ENCODE measurements around the gene TRPM5. TPM values are rescaled to one million over a fixed set of nuclear protein-coding genes. Genes with fewer than 3 reads are reported as not detected.

TRPM5 gene
- total RNA-seq, 1 donor from 2014 or later, result not detected

DNA sequence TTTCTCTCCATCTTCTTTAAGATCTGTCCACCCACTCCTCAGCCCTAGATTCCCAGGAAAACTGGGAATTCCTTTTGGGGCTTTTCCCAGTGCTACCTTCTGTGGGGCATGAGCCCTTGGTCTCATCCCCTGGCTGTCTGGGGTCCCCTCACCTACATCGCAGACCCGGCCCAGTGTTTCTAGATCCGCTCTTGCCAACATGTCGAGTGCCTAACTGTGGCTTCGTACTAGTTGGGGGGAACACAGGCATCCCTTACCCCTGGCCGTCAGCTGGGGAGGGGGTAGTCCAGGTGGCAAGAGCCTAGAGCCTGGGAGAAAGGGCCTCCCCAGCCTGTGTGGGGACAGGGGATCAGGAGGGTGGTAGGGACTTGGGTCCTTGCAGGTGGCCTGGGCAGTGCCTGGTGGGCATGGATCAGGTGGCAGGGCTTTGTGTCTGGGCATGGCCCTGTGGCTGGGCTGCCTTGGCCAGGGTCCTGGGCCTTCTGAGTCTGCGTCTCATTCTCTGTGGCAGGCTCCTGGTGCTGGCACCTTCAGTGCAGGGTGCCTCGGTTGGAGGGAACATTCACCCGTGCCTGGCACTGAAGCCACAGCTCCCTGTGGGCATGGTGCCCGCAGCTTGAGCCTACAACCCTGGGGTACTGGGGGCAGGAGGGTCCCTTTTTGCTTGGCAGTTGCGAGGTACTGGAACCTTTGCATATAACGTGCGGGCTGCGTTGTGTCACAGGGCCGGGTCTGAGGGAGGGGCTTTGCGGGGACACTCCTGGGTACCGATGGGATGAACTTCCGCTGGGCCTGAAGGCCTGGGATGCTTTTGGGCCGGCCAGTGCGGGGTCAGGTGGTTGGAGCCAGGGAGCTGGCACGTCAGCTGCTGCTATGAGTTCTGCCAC lies 4.6 kb upstream of the TRPM5 start:
- Histone ChIP-seq H3K36me3 (no peaks in the 10 kb centered on the region), H3K4me1 (no peaks in the 10 kb centered on the region), H3K27ac (no peak overlapping the region), H3K27me3 (no peaks in the 10 kb centered on the region), H3K9me3 (no peaks in the 10 kb centered on the region), H3K4me3 (no peak overlapping the region)
- intact Hi-C loops (cut with DNase I), result no loop called here
- no peak for DNase-seq (ENCODE audit: low spot score in 2 of 2)
- TF ChIP-seq, protein P1, sequence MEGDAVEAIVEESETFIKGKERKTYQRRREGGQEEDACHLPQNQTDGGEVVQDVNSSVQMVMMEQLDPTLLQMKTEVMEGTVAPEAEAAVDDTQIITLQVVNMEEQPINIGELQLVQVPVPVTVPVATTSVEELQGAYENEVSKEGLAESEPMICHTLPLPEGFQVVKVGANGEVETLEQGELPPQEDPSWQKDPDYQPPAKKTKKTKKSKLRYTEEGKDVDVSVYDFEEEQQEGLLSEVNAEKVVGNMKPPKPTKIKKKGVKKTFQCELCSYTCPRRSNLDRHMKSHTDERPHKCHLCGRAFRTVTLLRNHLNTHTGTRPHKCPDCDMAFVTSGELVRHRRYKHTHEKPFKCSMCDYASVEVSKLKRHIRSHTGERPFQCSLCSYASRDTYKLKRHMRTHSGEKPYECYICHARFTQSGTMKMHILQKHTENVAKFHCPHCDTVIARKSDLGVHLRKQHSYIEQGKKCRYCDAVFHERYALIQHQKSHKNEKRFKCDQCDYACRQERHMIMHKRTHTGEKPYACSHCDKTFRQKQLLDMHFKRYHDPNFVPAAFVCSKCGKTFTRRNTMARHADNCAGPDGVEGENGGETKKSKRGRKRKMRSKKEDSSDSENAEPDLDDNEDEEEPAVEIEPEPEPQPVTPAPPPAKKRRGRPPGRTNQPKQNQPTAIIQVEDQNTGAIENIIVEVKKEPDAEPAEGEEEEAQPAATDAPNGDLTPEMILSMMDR (IDR thresholded peaks at IDR 0.05), result no peak

- Histone ChIP-seq H3K27me3 (no peaks in the 10 kb centered on the region), H3K36me3 (no peaks in the 10 kb centered on the region), H3K9me3 (no peaks in the 10 kb centered on the region), H3K4me3 (no peak overlapping the region), H3K4me1 (no peaks in the 10 kb centered on the region), H3K27ac (no peak overlapping the region)
- TF ChIP-seq, protein P1 (IDR thresholded peaks at IDR 0.05), result no peak
- DNase-seq (ENCODE audit: low spot score in 2 of 2), result no peak
- intact Hi-C loops (cut with DNase I), result no loop called here
Measured at GRCh38 chr11:2447951-2448650, 3.8 kb upstream of the TRPM5 start.

DNA sequence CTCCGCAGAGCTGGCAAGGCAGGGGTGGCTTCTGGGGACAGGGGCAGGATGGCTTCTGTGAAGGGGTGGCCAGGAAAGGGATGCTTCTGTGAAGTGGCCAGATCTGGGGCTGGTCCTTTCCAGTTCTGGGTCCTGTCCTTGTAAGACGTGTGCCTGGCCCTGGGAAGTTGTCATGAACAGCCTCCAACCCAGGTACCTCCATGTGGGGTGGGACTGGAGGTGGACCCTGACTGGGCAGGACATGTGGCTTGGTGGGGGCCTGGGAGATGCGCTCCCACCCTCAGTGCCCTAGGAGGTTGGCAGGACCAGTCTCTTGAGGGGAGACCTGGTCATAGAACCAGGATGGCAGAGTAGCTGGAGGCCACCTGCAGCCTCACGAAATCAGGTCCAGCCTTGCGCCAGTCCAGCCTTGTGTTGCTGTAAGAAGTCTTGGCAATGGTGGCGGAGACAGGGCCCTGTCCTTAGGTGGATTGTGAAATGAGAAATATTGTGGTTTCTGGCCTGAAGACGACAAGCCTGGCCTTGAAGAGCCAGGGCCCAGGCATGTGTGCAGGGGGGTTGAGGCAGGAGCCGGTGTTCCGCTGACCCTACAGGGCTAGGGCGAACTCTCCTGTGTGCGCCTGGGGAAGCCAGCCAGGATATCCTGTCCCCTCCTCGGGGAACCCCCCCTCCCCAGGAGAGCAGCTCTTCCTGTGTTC lies 3.1 kb upstream of the TRPM5 start:
- Histone ChIP-seq H3K27me3 (no peaks in the 10 kb centered on the region), H3K4me1 (no peaks in the 10 kb centered on the region), H3K36me3 (no peaks in the 10 kb centered on the region), H3K27ac (no peak overlapping the region), H3K4me3 (no peak overlapping the region), H3K9me3 (no peaks in the 10 kb centered on the region)
- TF ChIP-seq, protein P1 (IDR thresholded peaks at IDR 0.05), result no peak
- DNase-seq (ENCODE audit: low spot score in 2 of 2), result no peak
- intact Hi-C loops (cut with DNase I), result no loop called here

DNA sequence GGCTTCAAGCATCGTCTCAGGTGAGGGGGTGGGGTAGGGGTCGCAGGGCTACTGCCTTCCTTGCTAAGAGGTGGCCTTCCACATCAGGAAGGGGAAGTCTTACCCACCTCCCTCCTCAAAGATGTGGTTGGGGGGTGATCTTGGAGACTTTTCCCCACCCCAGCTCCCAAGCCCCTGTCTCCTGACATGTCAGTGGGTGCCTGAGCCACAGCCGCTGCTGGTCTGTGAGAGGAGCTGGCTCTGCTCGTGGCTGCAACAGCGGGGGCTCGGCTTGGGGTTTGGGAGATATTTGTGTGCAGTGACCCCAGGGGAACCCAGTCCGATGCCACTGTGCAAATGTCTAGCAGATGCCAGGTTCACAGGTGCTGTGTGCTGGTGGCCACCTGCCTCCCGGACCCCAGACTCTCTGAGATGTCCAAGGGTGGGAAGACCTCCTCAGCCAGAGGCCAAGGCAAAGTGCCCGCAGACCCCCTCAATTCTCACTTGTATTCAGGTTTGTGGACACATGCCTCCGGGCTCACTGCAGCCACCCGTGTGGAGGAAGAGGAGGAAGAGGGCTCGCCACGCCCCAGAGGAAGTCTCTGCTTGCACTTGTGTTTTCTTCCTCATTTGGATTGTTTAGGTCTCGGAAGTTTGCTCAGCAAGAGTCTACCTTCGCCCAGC lies 2.4 kb upstream of the TRPM5 start:
- Histone ChIP-seq H3K27me3 (no peaks in the 10 kb centered on the region), H3K36me3 (no peaks in the 10 kb centered on the region), H3K9me3 (no peaks in the 10 kb centered on the region), H3K27ac (no peak overlapping the region), H3K4me3 (no peak overlapping the region), H3K4me1 (no peaks in the 10 kb centered on the region)
- TF ChIP-seq, protein P1 (IDR thresholded peaks at IDR 0.05), result no peak
- intact Hi-C loops (cut with DNase I), result no loop called here
- no peak for DNase-seq (ENCODE audit: low spot score in 2 of 2)

GRCh38 chr11:2445746-2446551 lies 1.6 kb upstream of the TRPM5 start:
- H3K4me3 ChIP-seq, result peak overlapping the region; percentile 50 to 53
- TF ChIP-seq, protein P1 (IDR thresholded peaks at IDR 0.05), result no peak
- no peaks in the 10 kb centered on the region for H3K4me1 ChIP-seq
- intact Hi-C loops (cut with DNase I), result no loop called here
- no peaks in the 10 kb centered on the region for H3K9me3 ChIP-seq
- H3K27me3 ChIP-seq, result no peaks in the 10 kb centered on the region
- H3K27ac ChIP-seq, result no peak overlapping the region
- no peak for DNase-seq (ENCODE audit: low spot score in 2 of 2)
- H3K36me3 ChIP-seq, result no peaks in the 10 kb centered on the region

Data from ascending aorta (tissue), 2 donors.